Dedifferentiated amniotic fluid mesenchymal stem cell (primary cell): Measurements from ENCODE around the gene AMHR2.
"Not testable (repeated sequence)": the region's sequence is repeated elsewhere in the genome, so short reads cannot be mapped to it uniquely, and the experiment has no call there.

Source experiments
- DNase-seq: peaks from one replicate; pipeline ENCODE4 v3.0.0-alpha.2; 2016; ENCODE audit errors: extremely low spot score

The AMHR2 gene

DNA sequence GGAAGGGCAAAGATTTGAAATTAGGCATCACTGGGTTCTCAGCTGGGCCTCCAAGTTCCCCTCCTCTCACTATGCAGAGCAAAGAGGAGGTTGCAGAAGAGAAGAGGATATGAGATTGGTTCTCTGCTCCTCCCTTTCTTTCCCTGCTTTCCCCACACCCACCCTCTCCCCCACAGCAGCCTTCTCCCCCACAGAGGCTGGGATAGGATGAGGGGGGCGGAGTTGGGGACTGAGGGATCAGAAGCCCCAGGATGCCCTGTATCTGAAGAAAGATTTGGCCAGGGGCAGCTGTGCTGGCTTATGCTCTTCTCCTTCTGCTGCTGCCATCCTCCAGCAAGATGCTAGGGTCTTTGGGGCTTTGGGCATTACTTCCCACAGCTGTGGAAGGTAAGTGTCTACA, at the start of gene AMHR2:
TSS of gene AMHR2 (plus strand) at position 259 of the 400 bp plus-strand sequence. CDS start at position 339, 80 bp downstream.
- no peak for DNase-seq

DNA sequence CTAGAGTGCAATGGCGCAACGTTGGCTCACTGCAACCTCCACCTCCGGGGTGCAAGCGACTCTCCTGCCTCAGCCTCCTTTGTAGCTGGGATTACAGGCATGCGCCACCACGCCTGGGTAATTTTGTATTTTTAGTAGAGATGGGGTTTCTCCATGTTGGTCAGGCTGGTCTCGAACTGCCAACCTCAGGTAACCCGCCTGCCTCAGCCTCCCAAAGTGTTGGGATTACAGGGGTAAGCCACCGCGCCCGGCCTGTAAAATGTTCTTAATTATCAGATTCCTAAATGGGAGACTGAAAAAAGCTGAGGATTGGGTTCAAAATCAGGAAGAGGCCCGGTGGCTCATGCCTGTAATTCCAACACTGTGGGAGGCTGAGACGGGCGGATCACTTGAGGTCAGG, 49.4 kb upstream of the AMHR2 start:
- DNase-seq, result not testable (repeated sequence)

DNA sequence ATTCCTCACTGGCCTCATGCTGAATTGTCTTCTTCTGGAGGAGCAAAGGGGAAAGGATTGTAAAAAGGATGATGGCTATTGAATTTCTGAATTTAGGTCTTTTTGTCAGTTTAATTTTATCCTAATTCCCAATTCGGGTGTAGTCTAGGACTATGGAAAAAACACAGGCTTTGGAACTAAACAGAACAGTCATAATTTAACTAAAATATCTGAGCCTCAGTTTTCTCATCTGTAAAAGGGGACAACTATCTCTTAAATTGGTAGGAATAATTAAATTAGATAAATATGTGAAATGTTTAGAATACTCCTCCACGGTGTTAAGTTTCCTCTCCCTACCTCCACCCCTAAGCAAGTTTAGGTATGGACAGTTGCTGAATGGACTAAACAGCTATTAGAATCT, 46.9 kb upstream of the AMHR2 start:
- no peak for DNase-seq

DNA sequence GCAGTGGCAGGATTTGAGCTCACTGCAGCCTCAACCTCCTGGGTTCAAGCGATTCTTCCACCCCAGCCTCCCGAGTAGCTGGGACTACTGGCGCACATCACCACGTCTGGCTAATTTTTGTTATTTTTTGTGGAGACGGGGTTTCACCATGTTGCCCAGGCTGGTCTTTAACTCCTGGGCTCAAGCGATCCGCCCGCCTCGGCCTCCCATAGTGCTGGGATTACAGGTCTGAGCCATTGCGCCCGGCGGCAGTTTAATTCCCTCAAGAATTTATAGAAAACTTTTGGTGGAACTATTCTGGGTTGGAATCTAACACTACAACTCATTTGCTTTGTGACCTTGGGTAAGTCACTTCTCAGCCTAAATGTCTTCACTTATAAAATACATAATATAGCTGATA, 45.4 kb upstream of the AMHR2 start:
- no peak for DNase-seq

DNA sequence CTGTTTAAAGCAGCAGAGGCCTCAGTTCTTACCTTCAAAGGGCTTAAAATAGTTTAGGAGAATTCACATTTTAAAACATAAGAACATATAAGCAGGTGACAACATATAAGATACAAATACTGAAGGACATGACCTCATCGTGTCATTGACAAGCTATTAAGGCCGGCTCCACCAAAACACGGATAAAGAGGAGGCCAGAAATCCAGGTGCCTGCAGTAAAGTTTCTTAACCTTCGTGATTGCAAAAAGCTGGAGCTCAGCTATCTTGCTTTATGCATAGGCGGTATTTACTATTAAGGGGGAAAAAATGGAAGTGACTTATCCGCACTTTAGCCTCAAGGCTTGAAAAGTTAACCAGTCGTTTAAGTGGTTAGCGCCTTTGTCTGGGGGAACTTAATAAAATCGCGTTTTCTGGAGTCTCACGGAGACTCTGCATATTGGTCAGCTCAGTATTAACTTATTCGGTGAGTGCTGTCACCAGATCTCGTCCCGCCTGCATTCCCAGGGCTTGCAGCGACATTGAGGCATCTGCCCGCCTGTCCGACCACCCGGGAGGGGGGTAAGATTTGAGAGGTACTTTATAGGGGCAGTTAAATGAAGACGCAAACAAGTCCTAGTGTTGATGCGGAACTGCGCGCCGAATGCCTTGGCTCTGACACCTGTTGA, 44.8 kb upstream of the AMHR2 start:
- DNase-seq, result no peak

DNA sequence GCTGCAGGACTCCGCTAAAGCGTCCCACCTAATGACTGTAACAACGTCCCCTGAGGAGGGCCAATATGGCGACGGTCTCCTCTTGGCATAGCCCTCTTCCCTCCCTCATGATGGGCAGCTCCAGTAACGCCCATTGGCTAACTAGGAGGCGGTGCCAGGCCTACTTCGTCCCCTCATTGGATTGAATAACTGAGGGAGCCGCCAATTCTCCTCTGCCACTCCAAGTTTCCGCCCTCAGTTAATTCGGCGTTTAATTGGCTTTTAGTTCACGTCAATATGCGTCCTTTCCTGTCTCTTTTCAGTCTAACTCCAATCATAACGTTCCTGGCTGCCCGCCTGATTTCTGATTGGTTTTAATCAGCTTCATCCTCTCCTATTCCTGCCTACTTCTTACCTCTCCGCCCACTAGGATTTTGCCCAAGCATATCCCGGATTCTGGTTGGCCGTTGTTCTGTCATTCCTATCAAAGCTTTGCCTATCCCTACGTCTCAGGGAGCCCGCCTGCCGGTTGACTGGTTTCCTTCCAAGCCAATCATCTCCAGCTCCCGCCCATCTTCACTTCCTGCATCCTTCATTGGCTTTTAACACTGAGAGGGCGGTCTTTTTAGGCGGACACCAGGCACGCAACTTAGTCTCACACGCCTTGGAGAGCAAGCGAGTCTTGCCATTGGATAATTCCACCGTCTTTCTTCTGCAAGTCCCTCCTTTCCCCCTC, 44.1 kb upstream of the AMHR2 start:
- DNase-seq, result peak; percentile 100

DNA sequence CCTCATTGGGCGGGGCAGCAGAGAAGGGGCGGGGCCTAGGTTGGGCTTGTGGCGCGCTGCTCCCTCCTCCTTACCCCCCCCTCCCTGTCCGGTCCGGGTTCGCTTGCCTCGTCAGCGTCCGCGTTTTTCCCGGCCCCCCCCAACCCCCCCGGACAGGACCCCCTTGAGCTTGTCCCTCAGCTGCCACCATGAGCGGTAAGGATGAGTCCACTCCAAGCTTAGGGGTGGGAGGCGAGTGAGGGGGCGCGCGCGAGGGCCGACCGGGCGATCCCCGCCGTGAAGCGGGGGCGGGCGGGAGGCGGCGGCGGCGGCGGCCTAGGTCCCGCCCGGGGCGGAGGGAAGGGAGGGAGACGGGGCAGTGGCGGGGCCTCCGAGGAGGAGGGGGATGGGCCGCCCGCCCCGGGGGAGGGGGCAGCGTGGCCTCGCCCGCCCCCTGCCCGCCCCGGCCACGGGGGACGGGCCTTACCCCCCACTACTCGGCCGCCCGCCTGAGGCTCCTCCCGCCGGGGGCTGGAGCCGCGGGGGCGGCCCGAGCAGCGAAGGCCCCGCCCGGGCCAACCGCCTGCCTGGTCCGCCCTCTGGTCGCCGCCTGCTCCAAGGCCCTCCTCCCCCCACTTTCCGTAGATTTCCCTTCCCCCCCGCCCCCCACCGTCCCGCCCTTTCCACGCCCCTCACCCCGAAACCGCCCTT, 43.4 kb upstream of the AMHR2 start, which contains the start of gene SP1:
TSS of gene SP1 (plus strand) at position 73 of the 690 bp plus-strand sequence. CDS start at position 189, 116 bp downstream.
- DNase-seq, result peak; percentile 84

DNA sequence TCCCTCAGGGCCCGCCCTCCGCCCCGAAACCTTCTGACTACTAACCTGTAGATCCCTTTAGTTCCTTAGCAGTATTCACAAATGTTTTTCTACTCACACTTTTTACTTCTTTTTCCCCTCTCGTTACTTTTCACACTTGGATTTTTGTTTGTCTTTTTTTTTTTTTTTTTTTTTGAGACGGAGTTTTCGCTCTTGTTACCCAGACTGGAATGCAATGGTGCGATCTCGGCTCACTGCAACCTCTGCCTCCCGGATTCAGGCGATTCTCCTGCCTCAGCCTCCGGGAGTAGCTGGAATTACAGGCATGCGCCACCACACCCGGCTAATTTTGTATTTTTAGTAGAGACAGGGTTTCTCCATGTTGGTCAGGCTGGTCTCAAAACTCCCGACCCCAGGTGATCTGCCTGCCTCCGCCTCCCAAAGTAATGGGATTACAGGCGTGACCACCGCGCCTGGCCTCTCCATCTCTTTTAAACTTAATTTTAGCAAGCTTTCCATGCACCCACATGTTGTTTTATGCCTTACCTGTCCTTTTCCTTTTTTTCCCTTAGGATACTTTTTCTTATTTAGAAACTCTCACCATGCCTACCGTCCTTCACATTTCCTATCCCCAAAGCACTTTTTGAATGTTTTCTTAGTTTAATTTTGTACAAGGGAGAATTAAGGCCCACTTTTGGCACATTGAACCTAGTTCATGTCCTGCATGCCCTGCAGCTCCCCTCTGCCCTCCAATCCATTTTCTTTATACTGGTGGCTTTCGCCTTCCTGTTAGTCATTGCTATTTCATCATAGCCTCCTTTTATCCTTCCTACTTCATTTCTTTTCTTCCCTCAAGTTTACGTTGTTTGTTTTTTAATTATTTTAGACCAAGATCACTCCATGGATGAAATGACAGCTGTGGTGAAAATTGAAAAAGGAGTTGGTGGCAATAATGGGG, 42.6 kb upstream of the AMHR2 start:
- DNase-seq, result no peak

DNA sequence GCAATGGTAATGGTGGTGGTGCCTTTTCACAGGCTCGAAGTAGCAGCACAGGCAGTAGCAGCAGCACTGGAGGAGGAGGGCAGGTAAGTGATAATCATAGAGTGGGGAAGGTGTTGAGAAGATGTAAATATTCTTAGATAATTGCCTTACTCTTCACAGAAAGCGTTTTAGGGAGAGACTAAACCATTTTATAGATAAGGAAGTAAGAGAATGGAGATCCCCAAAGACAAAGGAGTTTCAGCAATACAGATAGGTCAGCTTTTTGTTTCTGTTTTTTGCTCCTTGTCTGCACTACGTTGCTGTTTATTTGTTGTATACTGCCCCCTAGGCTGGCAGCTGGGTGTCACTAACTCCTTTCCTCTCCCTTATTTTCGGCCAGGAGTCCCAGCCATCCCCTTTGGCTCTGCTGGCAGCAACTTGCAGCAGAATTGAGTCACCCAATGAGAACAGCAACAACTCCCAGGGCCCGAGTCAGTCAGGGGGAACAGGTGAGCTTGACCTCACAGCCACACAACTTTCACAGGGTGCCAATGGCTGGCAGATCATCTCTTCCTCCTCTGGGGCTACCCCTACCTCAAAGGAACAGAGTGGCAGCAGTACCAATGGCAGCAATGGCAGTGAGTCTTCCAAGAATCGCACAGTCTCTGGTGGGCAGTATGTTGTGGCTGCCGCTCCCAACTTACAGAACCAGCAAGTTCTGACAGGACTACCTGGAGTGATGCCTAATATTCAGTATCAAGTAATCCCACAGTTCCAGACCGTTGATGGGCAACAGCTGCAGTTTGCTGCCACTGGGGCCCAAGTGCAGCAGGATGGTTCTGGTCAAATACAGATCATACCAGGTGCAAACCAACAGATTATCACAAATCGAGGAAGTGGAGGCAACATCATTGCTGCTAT, 41.7 kb upstream of the AMHR2 start:
- DNase-seq, result peak; percentile 60

DNA sequence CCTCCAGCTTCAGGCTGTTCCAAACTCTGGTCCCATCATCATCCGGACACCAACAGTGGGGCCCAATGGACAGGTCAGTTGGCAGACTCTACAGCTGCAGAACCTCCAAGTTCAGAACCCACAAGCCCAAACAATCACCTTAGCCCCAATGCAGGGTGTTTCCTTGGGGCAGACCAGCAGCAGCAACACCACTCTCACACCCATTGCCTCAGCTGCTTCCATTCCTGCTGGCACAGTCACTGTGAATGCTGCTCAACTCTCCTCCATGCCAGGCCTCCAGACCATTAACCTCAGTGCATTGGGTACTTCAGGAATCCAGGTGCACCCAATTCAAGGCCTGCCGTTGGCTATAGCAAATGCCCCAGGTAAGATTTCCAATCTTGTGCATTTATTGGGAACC, 40.4 kb upstream of the AMHR2 start:
- DNase-seq, result no peak

DNA sequence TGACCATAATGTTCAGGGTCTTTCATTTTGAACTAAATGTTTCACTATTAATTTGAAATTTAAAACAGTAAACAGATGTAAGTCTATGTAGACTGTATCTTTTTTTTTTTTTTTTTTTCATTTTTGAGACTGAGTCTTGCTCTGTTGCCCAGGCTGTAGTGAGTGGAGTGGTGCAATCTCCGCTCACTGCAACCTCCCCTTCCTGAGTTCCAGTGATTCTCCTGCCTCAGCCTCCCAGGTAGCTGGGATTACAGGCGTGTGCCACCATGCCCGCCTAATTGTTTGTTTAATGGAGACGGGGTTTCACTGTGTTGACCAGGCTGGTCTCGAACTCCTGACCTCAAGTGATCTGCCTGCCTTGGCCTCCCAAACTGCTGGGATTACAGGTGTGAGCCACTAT, 37.3 kb upstream of the AMHR2 start:
- DNase-seq, result not testable (repeated sequence)

DNA sequence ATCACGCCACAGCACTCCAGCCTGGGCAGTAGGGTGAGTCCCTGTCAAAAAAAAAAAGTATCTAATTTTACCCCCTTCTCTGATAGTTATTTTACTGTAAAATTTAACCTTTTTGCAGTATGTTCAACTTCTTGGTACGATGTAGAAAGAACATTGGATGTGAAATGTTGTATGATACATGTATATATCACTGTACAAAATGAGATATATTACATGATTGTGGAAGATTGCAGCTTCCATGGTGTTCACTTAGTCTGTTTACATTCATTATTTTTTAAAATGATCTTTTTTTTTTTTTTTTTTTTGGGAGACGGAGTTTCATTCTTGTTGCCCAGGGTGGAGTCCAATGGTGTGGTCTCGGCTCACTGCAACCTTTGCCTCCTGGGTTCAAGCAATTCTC, 34.7 kb upstream of the AMHR2 start:
- no peak for DNase-seq

DNA sequence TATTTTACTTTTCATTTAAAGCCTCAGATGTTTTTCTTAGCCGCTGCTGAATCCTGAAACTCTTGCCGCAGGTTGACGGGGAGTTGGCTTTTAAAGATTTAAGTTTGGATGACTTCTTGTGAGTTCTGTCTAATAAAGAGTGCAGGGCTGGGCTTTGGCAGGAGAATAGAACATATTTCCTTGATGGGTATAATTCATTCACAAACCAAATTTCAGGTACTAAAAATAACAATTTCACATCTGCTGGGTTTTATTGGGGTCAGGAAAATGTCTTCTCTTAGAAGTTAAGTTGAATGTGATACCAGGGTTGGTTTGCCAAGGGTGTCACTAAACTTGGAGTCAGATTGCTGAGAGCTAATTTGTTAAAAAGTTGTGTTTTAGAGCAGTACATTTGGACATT, 34.0 kb upstream of the AMHR2 start:
- no peak for DNase-seq

DNA sequence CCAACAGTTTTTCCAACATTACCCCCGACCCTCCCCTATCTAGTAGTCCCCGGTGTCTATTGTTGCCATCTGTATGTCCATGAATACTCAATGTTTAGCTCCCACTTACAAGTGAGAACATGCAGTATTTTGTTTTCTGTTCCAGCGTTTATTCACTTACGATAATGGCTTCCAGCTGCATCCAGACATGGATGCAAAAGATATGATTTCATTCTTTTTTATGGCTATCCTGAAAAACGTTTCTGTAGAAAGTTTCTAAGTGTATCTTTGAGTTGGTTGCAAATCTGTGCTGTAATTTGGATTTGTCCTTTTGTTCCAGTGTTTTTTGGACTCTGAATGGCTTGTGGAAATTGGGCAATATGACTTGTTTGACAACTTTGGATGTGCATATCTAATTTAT, 31.9 kb upstream of the AMHR2 start:
- no peak for DNase-seq

DNA sequence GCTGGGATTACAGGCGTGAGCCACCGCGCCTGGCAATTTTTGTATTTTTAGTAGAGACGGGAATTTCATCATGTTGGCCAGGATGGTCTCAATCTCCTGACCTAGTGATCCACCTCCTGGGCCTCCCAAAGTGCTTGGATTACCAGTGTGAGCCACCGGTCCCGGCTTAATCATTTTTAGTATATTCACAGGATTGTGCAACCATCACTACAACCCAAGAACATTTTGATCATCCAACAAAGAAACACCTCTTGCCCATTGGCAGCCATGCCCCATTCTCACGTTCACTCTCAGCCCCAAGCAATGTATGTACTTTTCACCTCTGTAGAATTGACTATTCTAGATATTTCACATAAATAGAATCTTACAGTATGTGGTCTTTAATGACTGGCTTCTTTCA, 23.8 kb upstream of the AMHR2 start:
- no peak for DNase-seq

DNA sequence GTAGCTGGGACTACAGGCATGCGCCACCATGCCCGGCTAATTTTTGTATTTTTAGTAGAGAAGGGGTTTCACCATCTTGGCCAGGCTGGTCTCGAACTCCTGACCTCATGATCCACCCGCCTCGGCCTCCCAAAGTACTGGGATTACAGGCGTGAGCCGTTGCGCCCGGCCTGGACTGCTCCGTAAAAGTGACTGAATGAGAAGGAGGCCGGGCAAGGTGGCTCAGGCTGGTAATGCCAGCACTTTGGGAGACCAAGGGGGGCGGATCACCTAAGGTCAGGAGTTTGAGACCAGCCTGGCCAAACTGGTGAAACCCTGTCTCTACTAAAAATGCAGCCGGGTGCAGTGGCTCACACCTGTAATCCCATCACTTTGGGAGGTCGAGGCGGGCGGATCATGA, 21.3 kb upstream of the AMHR2 start:
- not testable (repeated sequence) for DNase-seq

DNA sequence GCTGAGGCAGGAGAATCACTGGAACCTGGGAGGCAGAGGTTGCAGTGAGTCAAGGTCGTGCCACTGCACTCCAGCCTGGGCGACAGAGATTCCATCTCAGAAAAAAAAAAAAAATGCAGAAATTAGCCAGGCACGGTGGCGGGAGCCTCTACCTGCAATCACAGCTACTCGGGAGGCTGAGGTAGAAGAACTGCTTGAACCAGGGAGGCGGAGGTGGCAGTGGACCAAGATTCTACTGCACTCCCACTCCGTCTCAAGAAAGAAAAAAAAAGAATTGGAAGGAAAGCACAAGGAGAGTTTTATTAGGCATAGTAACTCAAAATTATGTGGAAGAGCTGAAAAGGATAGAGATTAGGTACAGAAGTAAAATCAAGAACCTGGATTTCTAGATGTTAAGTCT, 20.8 kb upstream of the AMHR2 start:
- DNase-seq, result no peak

DNA sequence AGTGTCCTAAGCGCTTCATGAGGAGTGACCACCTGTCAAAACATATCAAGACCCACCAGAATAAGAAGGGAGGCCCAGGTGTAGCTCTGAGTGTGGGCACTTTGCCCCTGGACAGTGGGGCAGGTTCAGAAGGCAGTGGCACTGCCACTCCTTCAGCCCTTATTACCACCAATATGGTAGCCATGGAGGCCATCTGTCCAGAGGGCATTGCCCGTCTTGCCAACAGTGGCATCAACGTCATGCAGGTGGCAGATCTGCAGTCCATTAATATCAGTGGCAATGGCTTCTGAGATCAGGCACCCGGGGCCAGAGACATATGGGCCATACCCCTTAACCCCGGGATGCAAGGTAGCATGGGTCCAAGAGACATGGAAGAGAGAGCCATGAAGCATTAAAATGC, 12.7 kb upstream of the AMHR2 start:
- no peak for DNase-seq

DNA sequence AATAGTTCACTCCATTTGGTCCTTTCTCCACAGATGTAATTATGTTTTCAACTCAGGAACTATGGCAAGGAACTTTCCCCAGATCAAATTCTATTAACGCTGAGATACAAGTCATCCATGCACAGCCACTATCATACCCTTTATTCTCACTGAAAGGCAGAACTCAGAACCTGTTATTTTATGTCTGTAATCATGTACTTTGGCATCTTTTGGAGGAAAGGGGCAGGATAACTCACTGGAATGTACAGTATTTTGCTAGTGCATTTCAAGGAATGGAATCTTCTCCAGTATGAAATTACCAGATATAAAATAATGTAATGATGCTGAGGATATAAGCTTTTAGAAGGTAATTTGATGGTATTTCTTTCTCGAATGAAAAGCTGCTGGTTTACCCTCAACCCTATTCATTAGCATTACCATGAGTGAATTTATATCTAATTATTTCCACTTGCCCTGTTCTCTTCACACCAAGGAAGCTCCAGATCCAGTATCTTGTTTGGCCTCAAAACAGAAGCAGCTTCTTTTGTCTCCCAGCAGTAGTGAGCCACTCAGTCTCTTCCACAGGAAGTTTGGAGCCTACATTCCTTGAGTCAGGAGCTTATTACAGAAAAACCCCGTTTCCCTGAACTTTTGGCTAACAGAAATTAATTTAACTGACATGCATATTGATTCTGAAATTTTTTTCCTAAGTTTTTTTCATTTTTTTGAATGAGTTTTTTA, 10.0 kb upstream of the AMHR2 start:
- no peak for DNase-seq
